C4-2B (cell line): ENCODE measurements around the gene CLEC19A.

Experiments
- ZFX ChIP-seq: fragments of 450-650 bp; IDR thresholded peaks from 2 replicates; pipeline ENCODE4 v1.6.1; 2017
- TF ChIP-seq, protein P1 (sequence below): fragments of 450-650 bp; conservative IDR thresholded peaks from 2 replicates; pipeline ENCODE4 v1.5.1; 2017; ENCODE audit warnings: mild to moderate bottlenecking

DNA sequence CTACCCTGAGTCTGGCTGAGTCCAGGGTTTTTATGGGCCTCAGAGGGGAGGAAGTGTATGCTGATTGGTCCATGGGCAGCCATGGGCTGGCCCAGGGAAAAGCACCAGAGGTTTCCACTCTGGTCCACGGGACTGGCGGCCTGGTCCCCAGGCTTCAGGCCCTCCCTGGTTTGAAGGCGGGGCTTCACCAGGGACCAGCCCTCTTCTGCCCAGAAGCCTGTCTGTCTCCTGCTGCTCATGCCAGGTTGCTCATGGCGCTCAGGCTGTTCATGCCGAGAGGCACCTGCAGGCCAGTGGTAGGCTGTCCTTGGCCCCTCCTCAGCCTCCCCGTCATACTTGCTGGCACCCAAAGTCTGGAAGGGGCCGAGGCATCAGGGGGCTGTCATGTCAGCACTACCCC is 45.0 kb upstream of the CLEC19A start:
- TF ChIP-seq, protein P1, sequence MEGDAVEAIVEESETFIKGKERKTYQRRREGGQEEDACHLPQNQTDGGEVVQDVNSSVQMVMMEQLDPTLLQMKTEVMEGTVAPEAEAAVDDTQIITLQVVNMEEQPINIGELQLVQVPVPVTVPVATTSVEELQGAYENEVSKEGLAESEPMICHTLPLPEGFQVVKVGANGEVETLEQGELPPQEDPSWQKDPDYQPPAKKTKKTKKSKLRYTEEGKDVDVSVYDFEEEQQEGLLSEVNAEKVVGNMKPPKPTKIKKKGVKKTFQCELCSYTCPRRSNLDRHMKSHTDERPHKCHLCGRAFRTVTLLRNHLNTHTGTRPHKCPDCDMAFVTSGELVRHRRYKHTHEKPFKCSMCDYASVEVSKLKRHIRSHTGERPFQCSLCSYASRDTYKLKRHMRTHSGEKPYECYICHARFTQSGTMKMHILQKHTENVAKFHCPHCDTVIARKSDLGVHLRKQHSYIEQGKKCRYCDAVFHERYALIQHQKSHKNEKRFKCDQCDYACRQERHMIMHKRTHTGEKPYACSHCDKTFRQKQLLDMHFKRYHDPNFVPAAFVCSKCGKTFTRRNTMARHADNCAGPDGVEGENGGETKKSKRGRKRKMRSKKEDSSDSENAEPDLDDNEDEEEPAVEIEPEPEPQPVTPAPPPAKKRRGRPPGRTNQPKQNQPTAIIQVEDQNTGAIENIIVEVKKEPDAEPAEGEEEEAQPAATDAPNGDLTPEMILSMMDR = no peak
- TF ChIP-seq ZFX = no peak
